ENCODE data around the gene NXPH1. TPM values are rescaled to one million over a fixed set of nuclear protein-coding genes. Genes with fewer than 3 reads are reported as not detected.

Gene NXPH1
- total RNA-seq, 8 experiments from 2014 or later = 0.15 to 3.5 (median 1.4) TPM; not detected in 1

DNA sequence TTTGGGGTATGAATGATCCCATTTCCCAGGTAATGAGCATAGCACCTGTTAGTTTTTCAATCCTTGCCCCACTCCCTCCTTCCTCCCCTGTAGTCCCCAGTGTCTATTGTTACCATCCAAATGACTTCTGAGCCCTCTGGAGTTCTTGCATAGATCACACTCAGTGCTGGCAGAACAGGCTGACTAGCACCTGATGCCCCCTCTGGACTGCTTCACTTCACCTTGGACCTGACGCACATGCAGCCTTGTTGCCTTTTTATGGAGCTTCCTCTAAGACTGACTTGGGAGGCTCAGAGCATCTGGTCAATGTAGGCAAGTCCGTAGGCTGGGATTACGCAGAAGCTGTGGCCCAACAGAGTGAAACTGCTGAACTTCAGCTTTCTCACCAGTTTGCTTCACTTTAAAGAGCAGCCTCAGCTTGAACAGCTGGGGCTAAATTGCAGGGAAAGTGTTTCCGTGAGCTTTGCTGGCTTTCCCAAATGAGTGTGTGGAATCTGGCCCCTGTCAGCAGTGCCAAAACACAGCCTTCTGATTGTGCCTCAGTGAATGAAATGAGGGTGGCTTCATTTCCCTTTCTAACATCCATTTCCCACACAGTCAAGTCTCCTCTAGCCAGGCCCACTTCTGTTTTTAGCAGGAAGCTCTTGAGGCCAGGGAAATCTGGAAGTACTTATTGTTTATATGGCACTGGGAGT, 48.5 kb downstream of the NXPH1 start:
- in situ Hi-C loops (cut with MboI; ENCODE audit: low pct_unique_long_range_greater_than_20kb in 2 of 9, low sequenced_read_pairs in 9 of 9, unreplicated experiment in 9 of 9) = no loop called here
- peaks cover 8 to 21% of the 10 kb centered on the region in 2 donors for H3K4me1 ChIP-seq (replicated peaks in 1 of 2)
- no peak overlapping the region for H3K27ac ChIP-seq
- no peak overlapping the region for H3K4me3 ChIP-seq
- ATAC-seq (replicated peaks in 6 of 8) = no peak
- 0 to 90% (median 46%) methylated on average over 1 to 2 of the region's 4 CpGs; no CpG with 5 or more reads in 4 of the 10 experiments for WGBS, 10 experiments

DNA sequence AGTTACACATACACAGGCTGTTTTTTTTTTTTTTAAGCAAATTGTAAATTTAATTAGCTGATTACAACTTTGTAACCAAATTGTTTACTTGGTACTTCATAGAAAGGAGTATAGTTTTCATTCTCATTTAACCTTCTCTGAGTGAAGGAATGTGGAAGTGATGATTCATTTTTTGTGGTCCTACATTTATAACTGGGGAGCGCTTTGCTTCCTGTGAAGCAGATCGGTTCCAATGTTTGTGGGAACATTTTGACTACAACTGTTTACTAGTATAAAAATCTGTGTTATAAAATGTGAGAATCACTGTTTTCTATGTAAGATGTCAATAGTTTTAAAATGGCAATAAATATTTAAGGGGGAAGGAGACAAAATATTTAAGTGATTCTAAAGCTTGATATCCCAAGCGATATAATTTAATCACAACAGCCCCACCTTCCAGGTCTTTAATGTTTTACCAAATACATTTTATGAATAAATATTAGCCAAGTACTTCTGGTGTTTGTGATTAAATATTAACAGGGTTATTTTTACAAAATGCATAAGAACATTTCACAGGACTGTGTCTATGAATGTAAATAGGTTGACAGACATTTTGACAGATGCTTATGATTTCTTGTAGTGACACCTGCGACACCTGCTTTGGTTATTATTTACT, 57.1 kb downstream of the NXPH1 start:
- Histone ChIP-seq H3K27ac (no peak overlapping the region), H3K4me1 (replicated peaks in 1 of 2) (peaks cover 11 to 34% of the 10 kb centered on the region in 2 donors), H3K4me3 (no peak overlapping the region)
- ATAC-seq (replicated peaks in 6 of 8) = no peak
- in situ Hi-C loops (cut with MboI; ENCODE audit: low pct_unique_long_range_greater_than_20kb in 2 of 9, low sequenced_read_pairs in 9 of 9, unreplicated experiment in 9 of 9) = no loop called here
- 35 to 100% (median 78%) methylated on average over 2 to 4 of the region's 4 CpGs for WGBS, 10 experiments

DNA sequence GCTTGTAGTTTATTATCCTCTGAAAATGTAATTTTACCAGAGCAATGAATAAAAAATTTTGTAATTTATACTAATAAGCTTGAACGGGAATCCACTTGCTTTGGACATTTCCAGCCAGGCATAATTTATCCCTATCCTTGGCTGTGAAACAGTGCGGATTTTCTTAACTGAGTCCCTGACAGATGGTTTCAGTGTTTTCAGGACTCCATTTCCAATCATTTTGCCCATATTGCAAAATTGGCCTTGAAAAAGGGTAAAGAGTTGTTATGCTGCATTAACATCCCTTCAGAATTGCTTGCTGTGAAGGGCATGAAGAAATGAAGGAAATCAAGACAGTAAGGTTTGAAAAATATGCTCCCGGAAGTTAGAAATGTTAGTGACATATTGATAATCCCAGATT, 57.7 kb downstream of the NXPH1 start:
- ATAC-seq (replicated peaks in 6 of 8) = no peak
- Histone ChIP-seq H3K27ac (peak overlapping the region in 1 of 2 donors; percentile 12), H3K4me1 (replicated peaks in 1 of 2) (peaks cover 11 to 34% of the 10 kb centered on the region in 2 donors), H3K4me3 (no peak overlapping the region)
- WGBS, 10 experiments = 0 to 100% (median 85%) methylated on average over 1 to 3 of the region's 3 CpGs; no CpG with 5 or more reads in 1 of the 10 experiments
- in situ Hi-C loops (cut with MboI; ENCODE audit: low pct_unique_long_range_greater_than_20kb in 2 of 9, low sequenced_read_pairs in 9 of 9, unreplicated experiment in 9 of 9) = no loop called here

DNA sequence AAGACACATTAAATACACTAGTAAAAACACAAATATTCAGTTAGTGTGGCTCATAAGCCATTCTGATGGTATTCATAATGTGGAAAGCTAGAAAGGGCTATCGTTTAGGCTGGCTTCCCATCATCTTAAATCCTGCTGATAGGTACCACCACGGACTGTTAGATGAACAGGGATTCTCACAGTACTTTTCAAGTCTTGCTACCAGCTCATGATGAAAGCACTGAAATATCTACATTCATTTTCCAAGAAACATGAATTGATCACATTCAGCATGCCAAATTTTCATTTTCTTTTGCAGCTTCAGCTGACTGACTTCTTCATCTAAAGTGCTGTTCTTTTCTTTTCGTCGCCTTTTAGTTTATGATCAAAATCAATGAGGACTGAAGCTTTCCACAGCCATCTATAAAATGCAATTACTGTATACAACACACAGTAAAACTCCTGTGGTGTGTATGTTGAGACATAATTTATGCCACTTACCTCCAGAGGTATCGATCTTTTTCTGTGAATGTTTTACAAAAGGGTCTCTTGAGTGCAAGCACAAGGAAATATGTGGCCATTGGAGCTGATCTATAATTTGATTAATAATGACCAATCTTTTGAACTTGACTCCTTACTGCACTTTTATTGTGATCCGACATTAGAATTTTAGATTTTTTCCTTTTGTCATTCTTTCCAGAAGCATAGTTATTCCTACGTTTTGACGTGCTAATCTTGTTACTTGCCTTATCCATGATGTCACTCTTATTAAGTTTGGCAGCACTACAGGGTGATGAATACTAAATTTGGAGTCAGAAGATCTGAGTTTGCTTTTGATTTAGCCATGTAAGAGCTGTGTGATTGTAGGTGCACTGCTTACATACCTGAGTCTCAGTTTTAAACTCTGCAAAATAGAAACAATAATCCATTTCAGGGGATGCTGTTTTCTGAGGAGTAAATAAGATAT, 58.4 kb downstream of the NXPH1 start:
- H3K27ac ChIP-seq = peak overlapping the region in 1 of 2 donors; percentile 12
- in situ Hi-C loops (cut with MboI; ENCODE audit: low pct_unique_long_range_greater_than_20kb in 2 of 9, low sequenced_read_pairs in 9 of 9, unreplicated experiment in 9 of 9) = no loop called here
- WGBS, 10 experiments = 15 to 77% (median 57%) methylated on average over 3 to 8 of the region's 8 CpGs

DNA sequence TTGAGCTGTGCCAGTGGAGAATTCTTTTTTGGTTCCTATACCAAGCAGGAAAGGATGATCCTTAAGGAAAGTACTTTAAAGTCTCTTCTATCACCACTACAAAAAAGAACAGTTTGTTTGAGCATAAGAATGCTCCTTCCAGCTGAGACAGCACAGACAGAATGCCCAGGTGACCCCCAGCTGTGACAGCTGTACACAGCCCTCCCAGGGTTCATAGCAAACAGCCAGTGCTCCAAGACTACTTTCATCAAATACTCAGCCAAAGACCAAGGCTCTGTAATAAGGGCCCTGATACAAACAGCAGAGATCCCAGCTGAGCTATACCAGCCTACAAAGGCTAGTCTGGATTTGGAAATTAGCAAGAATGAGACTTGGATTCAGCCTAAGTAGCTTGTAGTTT, 65.7 kb downstream of the NXPH1 start:
- Histone ChIP-seq H3K27ac (no peak overlapping the region), H3K4me3 (no peak overlapping the region), H3K4me1 (replicated peaks in 1 of 2) (no peaks in the 10 kb centered on the region)
- no peak for ATAC-seq (replicated peaks in 6 of 8)
- in situ Hi-C loops (cut with MboI; ENCODE audit: low pct_unique_long_range_greater_than_20kb in 2 of 9, low sequenced_read_pairs in 9 of 9, unreplicated experiment in 9 of 9) = no loop called here

More for the DNA sequence above, 58.4 kb downstream of the NXPH1 start:
- peaks cover 11 to 34% of the 10 kb centered on the region in 2 donors for H3K4me1 ChIP-seq (replicated peaks in 1 of 2)
- ATAC-seq (replicated peaks in 6 of 8) = peak in 5 of 8 experiments; percentile 40 to 93 (median 64)
- no peak overlapping the region for H3K4me3 ChIP-seq

DNA sequence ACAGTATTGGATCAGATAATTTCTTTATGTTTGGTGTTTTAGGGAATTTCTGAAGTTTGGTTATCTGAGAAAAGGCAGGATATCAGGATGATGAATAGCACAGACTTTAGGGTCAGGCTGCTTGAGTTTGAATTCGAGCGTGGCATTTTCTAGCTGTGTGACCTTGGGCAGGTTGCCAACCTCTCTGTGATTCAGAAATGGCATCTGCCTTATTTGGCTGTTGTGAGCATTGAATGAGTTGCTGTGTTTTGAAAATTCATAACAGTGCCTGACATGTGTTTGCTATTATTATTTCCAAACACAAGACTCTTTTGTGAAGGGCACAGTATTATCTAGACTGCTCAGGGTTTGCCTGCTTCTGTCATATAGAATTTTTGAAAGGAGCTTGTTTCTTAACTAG, 66.9 kb downstream of the NXPH1 start:
- H3K27ac ChIP-seq = no peak overlapping the region
- in situ Hi-C loops (cut with MboI; ENCODE audit: low pct_unique_long_range_greater_than_20kb in 2 of 9, low sequenced_read_pairs in 9 of 9, unreplicated experiment in 9 of 9) = no loop called here
- H3K4me3 ChIP-seq = no peak overlapping the region
- no peak for ATAC-seq (replicated peaks in 6 of 8)
- H3K4me1 ChIP-seq (replicated peaks in 1 of 2) = no peaks in the 10 kb centered on the region
- WGBS, 10 experiments = 0 to 100% (median 64%) methylated on average over 2 of the region's 2 CpGs; no CpG with 5 or more reads in 5 of the 10 experiments

DNA sequence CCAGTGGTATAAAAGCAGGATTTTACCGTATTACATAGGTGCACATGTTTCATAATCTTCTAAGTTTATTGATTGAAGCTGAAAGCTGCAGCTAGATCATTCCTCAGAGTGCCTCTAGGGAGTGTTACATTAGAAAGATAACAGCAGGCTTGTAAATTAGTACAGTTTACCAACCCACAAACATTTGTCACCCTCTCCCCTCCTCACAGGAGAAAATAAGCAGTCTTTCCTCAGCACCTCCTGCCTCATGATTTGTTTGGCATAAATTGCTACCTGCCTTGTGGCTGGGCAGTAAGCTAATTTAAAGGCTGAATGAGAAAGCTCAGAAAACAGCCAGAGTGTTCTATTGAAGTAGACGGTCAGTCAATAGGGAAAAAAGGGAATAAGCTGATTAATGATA, 74.2 kb downstream of the NXPH1 start:
- ATAC-seq (replicated peaks in 6 of 8) = peak in 5 of 8 experiments; percentile 94 to 97 (median 96)
- Histone ChIP-seq H3K4me3 (no peak overlapping the region), H3K4me1 (replicated peaks in 1 of 2) (peaks cover 29 to 41% of the 10 kb centered on the region in 2 donors), H3K27ac (no peak overlapping the region)
- 21 to 57% (median 33%) methylated on average over 1 to 2 of the region's 2 CpGs; no CpG with 5 or more reads in 1 of the 10 experiments for WGBS, 10 experiments
- in situ Hi-C loops (cut with MboI; ENCODE audit: low pct_unique_long_range_greater_than_20kb in 2 of 9, low sequenced_read_pairs in 9 of 9, unreplicated experiment in 9 of 9) = no loop called here

DNA sequence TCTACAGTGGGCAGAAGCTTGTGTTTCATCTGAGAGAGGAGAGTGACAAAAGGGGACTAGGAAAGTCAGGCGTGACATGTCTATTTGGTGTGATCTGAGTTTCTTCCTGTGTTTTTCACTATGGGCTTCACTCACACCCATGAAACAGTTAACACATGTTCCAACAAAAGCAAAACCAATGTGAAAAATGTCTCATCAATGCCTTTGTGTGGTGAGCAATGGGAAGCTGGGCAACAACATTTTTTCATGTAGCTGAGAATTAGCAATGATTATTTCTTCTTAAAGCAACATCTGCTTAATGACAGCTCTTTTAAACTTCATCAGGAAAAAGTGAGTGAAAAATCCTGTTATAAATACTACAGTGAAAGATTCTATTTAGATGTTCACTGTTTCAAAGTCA, 76.2 kb downstream of the NXPH1 start:
- Histone ChIP-seq H3K4me3 (no peak overlapping the region), H3K27ac (no peak overlapping the region), H3K4me1 (replicated peaks in 1 of 2) (peaks cover 29 to 48% of the 10 kb centered on the region in 2 donors)
- in situ Hi-C loops (cut with MboI; ENCODE audit: low pct_unique_long_range_greater_than_20kb in 2 of 9, low sequenced_read_pairs in 9 of 9, unreplicated experiment in 9 of 9) = no loop called here
- WGBS, 10 experiments = 50 to 100% (median 80%) methylated on average over 1 of the region's 1 CpG; no CpG with 5 or more reads in 5 of the 10 experiments
- ATAC-seq (replicated peaks in 6 of 8) = no peak

DNA sequence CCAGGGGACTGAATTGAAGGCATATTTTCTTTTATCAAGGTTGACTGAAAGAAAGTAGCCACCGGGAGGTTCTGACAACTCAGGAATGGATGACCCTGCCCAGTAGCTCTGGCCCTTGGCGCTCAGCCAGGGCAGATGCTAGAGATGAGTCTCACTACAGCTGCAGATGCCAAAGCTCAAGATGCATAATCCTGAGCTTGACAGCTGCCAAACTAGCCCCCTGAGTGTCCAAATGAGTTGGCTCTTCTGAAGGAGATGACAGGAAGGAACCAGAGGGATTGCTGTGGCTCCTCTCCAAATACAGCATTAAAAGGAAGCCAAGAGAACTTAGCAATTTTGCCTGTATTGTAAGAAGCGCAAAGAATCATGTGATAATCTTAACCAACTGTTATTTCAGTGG, 78.4 kb downstream of the NXPH1 start:
- in situ Hi-C loops (cut with MboI; ENCODE audit: low pct_unique_long_range_greater_than_20kb in 2 of 9, low sequenced_read_pairs in 9 of 9, unreplicated experiment in 9 of 9) = no loop called here
- 0 to 100% (median 50%) methylated on average over 1 to 3 of the region's 3 CpGs; no CpG with 5 or more reads in 2 of the 10 experiments for WGBS, 10 experiments
- Histone ChIP-seq H3K4me1 (replicated peaks in 1 of 2) (peaks cover 47 to 65% of the 10 kb centered on the region in 2 donors), H3K4me3 (no peak overlapping the region), H3K27ac (no peak overlapping the region)
- ATAC-seq (replicated peaks in 6 of 8) = no peak

DNA sequence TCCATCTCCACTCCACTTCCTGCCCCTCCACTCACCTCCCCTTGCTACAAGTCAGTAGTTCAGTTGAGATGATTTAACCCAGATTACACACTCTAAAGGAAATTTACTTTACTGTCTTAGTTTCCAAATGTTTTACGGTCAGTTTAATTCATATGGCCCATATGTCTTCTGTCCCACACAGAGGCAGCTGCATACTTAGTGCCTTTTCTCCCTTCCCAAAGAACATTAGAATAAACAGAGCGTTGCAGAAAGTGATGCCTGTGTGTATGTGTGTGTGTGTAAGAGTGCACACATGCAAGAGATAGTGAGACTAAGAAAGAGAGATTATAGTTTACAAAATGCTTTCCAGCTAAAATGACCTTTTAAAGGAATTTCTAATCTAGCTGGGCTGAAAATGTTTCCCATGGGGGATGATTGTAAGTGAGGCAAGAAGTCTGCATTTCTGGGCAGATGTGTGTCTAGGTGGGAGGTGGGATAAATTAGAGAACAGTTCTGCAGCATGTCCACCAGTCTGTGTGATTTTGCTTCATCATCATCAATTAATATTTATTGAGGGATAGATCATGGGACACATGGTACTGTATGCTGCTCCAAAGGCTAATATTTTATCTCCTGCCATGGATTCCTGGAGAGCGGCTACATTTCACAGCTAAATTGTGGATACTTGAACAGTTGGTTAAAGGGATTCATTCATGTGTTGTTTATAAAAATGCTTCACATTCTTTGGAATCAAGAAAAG, 81.5 kb downstream of the NXPH1 start:
- Histone ChIP-seq H3K27ac (no peak overlapping the region), H3K4me3 (no peak overlapping the region), H3K4me1 (replicated peaks in 1 of 2) (peaks cover 33 to 36% of the 10 kb centered on the region in 2 donors)
- peak in 5 of 8 experiments; percentile 81 to 97 (median 95) for ATAC-seq (replicated peaks in 6 of 8)
- WGBS, 10 experiments = 0 to 60% (median 25%) methylated on average over 1 to 3 of the region's 3 CpGs
- in situ Hi-C loops (cut with MboI; ENCODE audit: low pct_unique_long_range_greater_than_20kb in 2 of 9, low sequenced_read_pairs in 9 of 9, unreplicated experiment in 9 of 9) = no loop called here

DNA sequence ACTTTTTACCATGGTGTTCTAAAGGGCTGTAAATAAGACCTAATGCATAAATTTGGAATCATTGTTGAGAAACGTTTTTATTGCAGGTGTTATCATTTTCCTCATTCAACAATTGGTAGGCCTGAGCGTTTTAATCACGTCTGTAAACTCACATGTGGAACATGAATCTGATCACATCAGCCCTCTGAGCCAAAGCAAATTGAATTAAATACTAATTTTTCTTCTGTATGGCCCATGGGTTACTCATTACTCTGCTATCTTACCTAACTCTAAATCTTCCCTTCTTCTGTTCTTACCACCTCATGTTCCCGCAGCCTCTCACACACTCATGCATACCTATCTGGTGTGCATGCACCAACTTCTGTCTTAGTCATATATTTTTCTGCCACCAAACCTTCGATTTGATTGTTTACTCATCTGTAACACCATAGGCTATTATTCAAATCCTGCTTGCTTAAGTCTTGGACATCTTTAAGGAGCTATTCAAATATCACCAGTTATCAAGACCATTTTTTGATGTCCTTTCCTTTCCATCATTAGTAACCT, 82.3 kb downstream of the NXPH1 start:
- no peak overlapping the region for H3K27ac ChIP-seq
- no peak overlapping the region for H3K4me3 ChIP-seq
- ATAC-seq (replicated peaks in 6 of 8) = peak in 5 of 8 experiments; percentile 26 to 67 (median 40)
- WGBS, 10 experiments = 0 to 87% (median 56%) methylated on average over 1 to 5 of the region's 5 CpGs
- in situ Hi-C loops (cut with MboI; ENCODE audit: low pct_unique_long_range_greater_than_20kb in 2 of 9, low sequenced_read_pairs in 9 of 9, unreplicated experiment in 9 of 9) = no loop called here
- H3K4me1 ChIP-seq (replicated peaks in 1 of 2) = peaks cover 31 to 36% of the 10 kb centered on the region in 2 donors

DNA sequence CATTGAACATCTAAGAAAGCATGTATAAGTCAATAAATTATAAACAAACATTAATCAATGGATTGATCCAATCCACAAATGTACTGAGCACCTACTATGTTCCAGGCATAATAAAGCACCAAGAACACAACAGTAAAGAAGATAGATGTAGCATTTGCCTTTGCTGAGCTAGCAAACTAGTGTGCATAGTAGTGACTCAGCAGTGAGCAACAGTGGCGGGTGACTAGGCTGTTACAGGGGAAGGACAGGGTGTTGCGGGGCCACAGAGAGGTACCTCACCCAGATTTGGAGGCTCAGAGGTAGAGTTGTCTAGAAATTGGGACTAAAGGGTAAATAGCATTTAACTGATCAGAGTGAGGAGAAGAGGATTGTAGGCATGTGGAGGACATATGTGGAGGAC, 83.6 kb downstream of the NXPH1 start:
- no peak overlapping the region for H3K27ac ChIP-seq
- no peak overlapping the region for H3K4me3 ChIP-seq
- H3K4me1 ChIP-seq (replicated peaks in 1 of 2) = peaks cover 19 to 29% of the 10 kb centered on the region in 2 donors
- in situ Hi-C loops (cut with MboI; ENCODE audit: low pct_unique_long_range_greater_than_20kb in 2 of 9, low sequenced_read_pairs in 9 of 9, unreplicated experiment in 9 of 9) = no loop called here
- WGBS, 10 experiments = 0 to 100% (median 94%) methylated on average over 1 to 2 of the region's 2 CpGs; no CpG with 5 or more reads in 1 of the 10 experiments
- no peak for ATAC-seq (replicated peaks in 6 of 8)
